HG03378 (cell line): Measurements from ENCODE around the gene MGA.
A peak's percentile ranks its signal among the peaks of the same experiment; 100 is the strongest.

Experiments
- ATAC-seq: cut with Tn5 transposase; IDR thresholded peaks from one replicate; pipeline ENCODE4 v1.9.1; 2021; ENCODE audit warnings: mild to moderate bottlenecking, moderate library complexity; ENCODE audit not compliant: unreplicated experiment

The MGA gene

GRCh38 chr15:41660235-41661077, at the start of gene MGA:
Gene MGA (plus strand): TSS chr15:41660405.
- peak; percentile 62 for ATAC-seq

- no peak for ATAC-seq
These were observed 39.5 kb upstream of the MGA start for GRCh38 chr15:41620536-41621199.

- no peak for ATAC-seq
These were observed 38.7 kb upstream of the MGA start for GRCh38 chr15:41621200-41622193.

- no peak for ATAC-seq
These were observed 37.3 kb upstream of the MGA start for GRCh38 chr15:41622901-41623300.

GRCh38 chr15:41627203-41627602, 33.0 kb upstream of the MGA start:
- ATAC-seq, result no peak

GRCh38 chr15:41629463-41629862, 30.7 kb upstream of the MGA start:
- ATAC-seq, result no peak

GRCh38 chr15:41629883-41630282, 30.3 kb upstream of the MGA start:
- ATAC-seq, result no peak

- ATAC-seq, result no peak
These were observed 29.5 kb upstream of the MGA start for GRCh38 chr15:41630616-41631217.

GRCh38 chr15:41631880-41632470, 28.2 kb upstream of the MGA start:
- no peak for ATAC-seq

GRCh38 chr15:41633609-41634008, 26.6 kb upstream of the MGA start:
- no peak for ATAC-seq

- ATAC-seq, result no peak
These were observed 26.1 kb upstream of the MGA start for GRCh38 chr15:41634072-41634626.

- no peak for ATAC-seq
These were observed 23.1 kb upstream of the MGA start for GRCh38 chr15:41637086-41637485.

GRCh38 chr15:41640985-41641384, 19.2 kb upstream of the MGA start:
- no peak for ATAC-seq

- no peak for ATAC-seq
These were observed 12.9 kb upstream of the MGA start for GRCh38 chr15:41647262-41647661.

- no peak for ATAC-seq
These were observed 12.1 kb upstream of the MGA start for GRCh38 chr15:41648097-41648496.

GRCh38 chr15:41648770-41649169, 11.4 kb upstream of the MGA start:
- no peak for ATAC-seq

- ATAC-seq, result no peak
These were observed 9.4 kb upstream of the MGA start for GRCh38 chr15:41650806-41651205.

- ATAC-seq, result no peak
These were observed 8.8 kb upstream of the MGA start for GRCh38 chr15:41651373-41651772.

GRCh38 chr15:41653760-41654159, 6.4 kb upstream of the MGA start:
- no peak for ATAC-seq

- ATAC-seq, result no peak
These were observed 4.5 kb upstream of the MGA start for GRCh38 chr15:41655716-41656115.
